ENCODE results near the gene DOCK7. TPM values are rescaled to one million over a fixed set of nuclear protein-coding genes. Genes with fewer than 3 reads are reported as not detected.

Gene DOCK7
- total and polyA plus RNA-seq, 2 of the 8 experiments (the other 6 are each of a cell fraction or from before 2014, with no cell fraction given): 10.2 to 33.7 TPM

DNA sequence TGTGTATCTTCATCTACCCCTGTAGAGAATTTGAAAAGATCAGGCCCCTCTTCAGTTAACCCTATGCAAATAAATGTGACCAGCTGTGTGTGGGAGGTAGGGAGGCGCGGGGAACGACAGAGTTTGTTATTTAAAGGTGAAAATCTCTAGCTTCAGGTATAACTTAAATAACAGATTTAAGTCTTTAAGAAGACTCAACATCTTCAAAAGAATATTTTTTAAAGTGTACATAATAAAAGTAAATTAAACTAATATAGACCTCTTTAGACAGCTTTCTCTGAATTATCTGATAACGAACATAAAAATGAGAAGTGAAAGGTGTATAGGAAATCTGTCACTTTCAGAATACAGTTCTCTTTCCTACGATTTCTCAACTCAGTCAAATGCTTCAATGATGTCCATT lies 74.9 kb downstream of the DOCK7 start (continued):
- TF ChIP-seq, protein P1, sequence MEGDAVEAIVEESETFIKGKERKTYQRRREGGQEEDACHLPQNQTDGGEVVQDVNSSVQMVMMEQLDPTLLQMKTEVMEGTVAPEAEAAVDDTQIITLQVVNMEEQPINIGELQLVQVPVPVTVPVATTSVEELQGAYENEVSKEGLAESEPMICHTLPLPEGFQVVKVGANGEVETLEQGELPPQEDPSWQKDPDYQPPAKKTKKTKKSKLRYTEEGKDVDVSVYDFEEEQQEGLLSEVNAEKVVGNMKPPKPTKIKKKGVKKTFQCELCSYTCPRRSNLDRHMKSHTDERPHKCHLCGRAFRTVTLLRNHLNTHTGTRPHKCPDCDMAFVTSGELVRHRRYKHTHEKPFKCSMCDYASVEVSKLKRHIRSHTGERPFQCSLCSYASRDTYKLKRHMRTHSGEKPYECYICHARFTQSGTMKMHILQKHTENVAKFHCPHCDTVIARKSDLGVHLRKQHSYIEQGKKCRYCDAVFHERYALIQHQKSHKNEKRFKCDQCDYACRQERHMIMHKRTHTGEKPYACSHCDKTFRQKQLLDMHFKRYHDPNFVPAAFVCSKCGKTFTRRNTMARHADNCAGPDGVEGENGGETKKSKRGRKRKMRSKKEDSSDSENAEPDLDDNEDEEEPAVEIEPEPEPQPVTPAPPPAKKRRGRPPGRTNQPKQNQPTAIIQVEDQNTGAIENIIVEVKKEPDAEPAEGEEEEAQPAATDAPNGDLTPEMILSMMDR (IDR thresholded peaks at IDR 0.05; ENCODE audit: control extremely low read depth in 1 of 3, insufficient read depth in 1 of 3, low read depth in 1 of 3, low read length in 3 of 3): no peak
- TF ChIP-seq NRF1 (IDR thresholded peaks at IDR 0.05; ENCODE audit: low read depth, low read length) (no peak), CEBPB (IDR thresholded peaks at IDR 0.05; ENCODE audit: low read depth, low read length) (no peak), USF2 (IDR thresholded peaks at IDR 0.05; ENCODE audit: low read length) (no peak), CBX5 (IDR thresholded peaks at IDR 0.05; ENCODE audit: low read depth, low read length) (no peak)

Measured in H1 (cell line).